HCT116 (cell line): Measurements from ENCODE around the gene SNCA. TPM values are rescaled to one million over a fixed set of nuclear protein-coding genes. Genes with fewer than 3 reads are reported as not detected.

Source experiments
- ATAC-seq: fragments of 200-7000 bp; cut with Tn5 transposase; 2 replicates; pipeline ENCODE4 v1.9.1; 2020; ENCODE audit warnings: mild to moderate bottlenecking, moderate library complexity
- BruUV-seq: library from RNA; stranded (reverse); fragments of 400-500 nt; replicated peaks from 2 replicates; lab custom pipeline; 2021; lab: Mats Ljungman, UMichigan
- CTCF ChIA-PET: fragments of 300-600 bp; sonication (Branson Sonifier 250); formaldehyde crosslinking; loops from one replicate; lab custom pipeline; 2021; ENCODE audit warnings: antibody characterized with exemption; lab: Charles Lee
- POLR2A ChIA-PET: fragments of 300-600, 350-600 bp; sonication (Branson Sonifier 250); formaldehyde crosslinking; loops from one replicate; lab custom pipeline; 2021; ENCODE audit warnings: antibody characterized with exemption; lab: Charles Lee
- RAD21 ChIA-PET, 2 experiments: fragments of 300-600 bp; sonication (Branson Sonifier 250); formaldehyde crosslinking; loops; one replicate each; lab custom pipeline; 2023; ENCODE audit warnings: low total read pairs in 2 of 2; ENCODE audit not compliant: uncharacterized antibody in 2 of 2, unreplicated experiment in 2 of 2, low non-redundant PET in 1 of 2; lab: Charles Lee
- DNase-seq: peaks from one replicate; pipeline ENCODE4 v3.0.0-alpha.2; 2010; ENCODE audit warnings: low read depth, low spot score
- H2AFZ ChIP-seq: fragments of 200-600 bp; shearing (Covaris generic), sonication (generic); 2 replicates; pipeline ENCODE4 v1.6.1; 2017; ENCODE audit warnings: low read depth, mixed run types, mixed read lengths, antibody characterized with exemption, low read length; ENCODE audit not compliant: poor library complexity, severe bottlenecking
- H3K27ac ChIP-seq: 2 replicates; pipeline ENCODE4 v1.5.1; 2012; ENCODE audit warnings: low read depth, low read length
- H3K27me3 ChIP-seq: fragments of 200-600 bp; sonication (generic); 2 replicates; pipeline ENCODE4 v1.6.1; 2016; ENCODE audit warnings: mixed run types, low read length, mixed read lengths; ENCODE audit not compliant: insufficient read depth
- H3K36me3 ChIP-seq, 2 experiments: fragments of 200-500 bp in 1 of 2; fragments of 200-600 bp in 1 of 2; sonication (Bioruptor generic) in 1 of 2; sonication (generic) in 1 of 2; 2 replicates each; pipeline versions ENCODE4 v1.5.1 to v1.6.1; 2014 to 2016; ENCODE audit warnings: low read length in 2 of 2, inconsistent platforms in 1 of 2, mixed read lengths in 1 of 2, mixed run types in 1 of 2; ENCODE audit not compliant: insufficient read depth in 2 of 2, control insufficient read depth in 1 of 2
- H3K4me1 ChIP-seq, 2 experiments: fragments of 200-600 bp in 1 of 2; sonication (generic) in 1 of 2; 2 replicates each; pipeline versions ENCODE4 v1.5.1 to v1.6.1; 2012 to 2017; ENCODE audit warnings: low read length in 2 of 2, inconsistent platforms in 1 of 2, mild to moderate bottlenecking in 1 of 2, mixed read lengths in 1 of 2, mixed run types in 1 of 2, moderate library complexity in 1 of 2; ENCODE audit not compliant: insufficient read depth in 2 of 2, control insufficient read depth in 1 of 2
- H3K4me2 ChIP-seq: fragments of 200-600 bp; sonication (generic); 2 replicates; pipeline ENCODE4 v1.6.1; 2017; ENCODE audit warnings: mixed run types, low read length, mixed read lengths
- H3K4me3 ChIP-seq, 2 experiments: fragments of 200-600 bp in 1 of 2; sonication (generic) in 1 of 2; replicated peaks in 1 of 2; 2 replicates each; pipeline ENCODE4 v1.5.1; 2011 to 2016; ENCODE audit warnings: low read length in 2 of 2, control low read depth in 1 of 2, low read depth in 1 of 2, mild to moderate bottlenecking in 1 of 2, mixed read lengths in 1 of 2, mixed run types in 1 of 2
- H3K79me2 ChIP-seq: fragments of 200-600 bp; sonication (generic); 2 replicates; pipeline ENCODE4 v1.6.1; 2017; ENCODE audit warnings: mild to moderate bottlenecking, mixed run types, low read length, moderate library complexity, mixed read lengths; ENCODE audit not compliant: insufficient read depth
- H3K9ac ChIP-seq: fragments of 200-600 bp; sonication (generic); 2 replicates; pipeline ENCODE4 v1.6.1; 2016; ENCODE audit warnings: low read length, mixed read lengths
- H3K9me2 ChIP-seq: fragments of 200-600 bp; sonication (generic), shearing (Covaris generic); 2 replicates; pipeline ENCODE4 v1.6.1; 2017; ENCODE audit warnings: mixed run types, mild to moderate bottlenecking, moderate library complexity; ENCODE audit not compliant: insufficient read depth
- H3K9me3 ChIP-seq, 2 experiments: fragments of 200-500 bp in 1 of 2; fragments of 200-600 bp in 1 of 2; sonication (Bioruptor generic) in 1 of 2; sonication (generic) in 1 of 2; 2 replicates each; pipeline ENCODE4 v1.6.1; 2014 to 2017; ENCODE audit warnings: low read length in 2 of 2, mixed read lengths in 2 of 2, inconsistent platforms in 1 of 2, low read depth in 1 of 2, mild to moderate bottlenecking in 1 of 2, mixed run types in 1 of 2, moderate library complexity in 1 of 2; ENCODE audit not compliant: control insufficient read depth in 1 of 2, insufficient read depth in 1 of 2
- H4K20me1 ChIP-seq: fragments of 200-600 bp; sonication (generic), shearing (Covaris generic); 2 replicates; pipeline ENCODE4 v1.6.1; 2017; ENCODE audit warnings: mixed run types, mild to moderate bottlenecking, moderate library complexity; ENCODE audit not compliant: insufficient read depth
- CEBPB ChIP-seq: IDR thresholded peaks from 2 replicates; pipeline ENCODE4 v1.6.1; 2012; ENCODE audit warnings: low read depth
- CTCF ChIP-seq, 3 experiments: fragments of 200-600 bp in 1 of 3; sonication (generic) in 1 of 3; IDR thresholded peaks in 2 of 3; conservative IDR thresholded peaks in 1 of 3; 2 replicates each; pipeline ENCODE4 v1.5.1; 2012 to 2017; ENCODE audit warnings: low read depth in 2 of 3, low read length in 2 of 3, antibody characterized with exemption in 1 of 3, borderline replicate concordance in 1 of 3, control low read depth in 1 of 3, mild to moderate bottlenecking in 1 of 3, mixed read lengths in 1 of 3, mixed run types in 1 of 3, moderate library complexity in 1 of 3; ENCODE audit not compliant: insufficient read depth in 1 of 3
- EGR1 ChIP-seq: IDR thresholded peaks from 2 replicates; pipeline ENCODE4 v1.6.1; 2012; ENCODE audit warnings: low read depth
- ELF1 ChIP-seq: IDR thresholded peaks from 2 replicates; pipeline ENCODE4 v1.6.1; 2012; ENCODE audit warnings: low read depth, borderline replicate concordance
- EZH2 ChIP-seq: fragments of 200-600 bp; sonication (generic); IDR thresholded peaks from 2 replicates; pipeline ENCODE4 v1.6.1; 2017; ENCODE audit warnings: antibody characterized with exemption, mixed run types
- EZH2phosphoT487 ChIP-seq: fragments of 200-600 bp; IDR thresholded peaks from 2 replicates; pipeline ENCODE4 v1.6.1; 2018; ENCODE audit warnings: antibody characterized with exemption, borderline replicate concordance
- MAX ChIP-seq: IDR thresholded peaks from 2 replicates; pipeline ENCODE4 v1.6.1; 2012
- POLR2AphosphoS5 ChIP-seq: IDR thresholded peaks from 2 replicates; pipeline ENCODE4 v1.6.1; 2011; ENCODE audit warnings: mild to moderate bottlenecking, low read depth, low read length, moderate library complexity
- SP1 ChIP-seq: IDR thresholded peaks from 2 replicates; pipeline ENCODE4 v1.6.1; 2012; ENCODE audit warnings: low read depth
- TCF7L2 ChIP-seq: IDR thresholded peaks from 2 replicates; pipeline ENCODE4 v1.7.0; 2011; ENCODE audit warnings: borderline replicate concordance, inconsistent platforms; ENCODE audit not compliant: insufficient read depth, insufficient read length; ENCODE audit errors: extremely low read depth
- YY1 ChIP-seq: IDR thresholded peaks from 2 replicates; pipeline ENCODE4 v1.6.1; 2011; ENCODE audit warnings: low read length, low read depth, moderate library complexity, mild to moderate bottlenecking; ENCODE audit not compliant: insufficient replicate concordance; ENCODE audit errors: extremely low read depth
- ZFX ChIP-seq: fragments of 450-650 bp; IDR thresholded peaks from 2 replicates; pipeline ENCODE4 v1.6.1; 2017
- ZNF274 ChIP-seq: fragments of 200-500 bp; sonication (Bioruptor generic); IDR thresholded peaks from 2 replicates; pipeline ENCODE4 v1.6.1; 2014; ENCODE audit warnings: mild to moderate bottlenecking, low read depth, low read length, inconsistent platforms
- intact Hi-C: fragments of 100-400 bp; cut with micrococcal nuclease; formaldehyde crosslinking; loops from 2 replicates; pipeline ENCODE4 v1.10.0; 2022
- total RNA-seq: library from RNA; stranded (reverse); gene quantifications from one replicate; pipeline ENCODE4 v1.2.1, GENCODE V29; 2021; ENCODE audit not compliant: unreplicated experiment
- TF ChIP-seq, protein P1 (sequence below): IDR thresholded peaks from 2 replicates; pipeline ENCODE4 v1.6.1; 2012
- TF ChIP-seq, protein P2 (sequence below): IDR thresholded peaks from 2 replicates; pipeline ENCODE4 v1.6.1; 2011; ENCODE audit warnings: mild to moderate bottlenecking, low read length, moderate library complexity; ENCODE audit not compliant: insufficient replicate concordance; ENCODE audit errors: extremely low read depth
- TF ChIP-seq, protein P3 (sequence below): IDR thresholded peaks from 2 replicates; pipeline ENCODE4 v1.6.1; 2012; ENCODE audit warnings: low read depth

The SNCA gene
- total RNA-seq, 1 experiment from 2014 or later: 1.0 TPM

DNA sequence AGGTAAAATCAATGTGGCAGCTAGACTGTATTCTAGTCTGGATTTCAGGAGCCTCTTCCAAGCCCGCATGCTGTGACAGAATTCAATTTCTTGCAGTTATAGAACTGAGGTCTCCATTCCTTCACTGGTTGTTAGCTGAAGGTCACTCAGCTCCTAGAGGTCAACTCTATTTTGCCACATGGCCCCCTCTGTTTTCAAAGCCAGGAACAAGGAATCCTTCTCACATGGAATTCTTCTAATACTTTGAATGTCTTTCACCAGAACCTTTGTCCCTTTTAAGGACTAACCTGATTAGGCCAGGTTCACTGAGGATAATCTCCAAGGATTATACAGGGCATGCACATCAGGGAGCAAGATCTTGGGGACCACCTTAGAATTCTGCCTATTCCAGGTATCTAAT lies 34.2 kb upstream of the SNCA start:
- no peaks in the 10 kb centered on the region for H4K20me1 ChIP-seq
- ATAC-seq: no peak
- RAD21 ChIA-PET: no interaction called here
- no peak overlapping the region for H3K9ac ChIP-seq
- no peak overlapping the region for H3K4me2 ChIP-seq
- DNase-seq: no peak
- CTCF ChIA-PET: interaction anchor here (1.0 kb wide), 1 partner anchor 230 kb away, joined by 3 read pairs; no protein-coding TSS in a partner anchor
- no peaks in the 10 kb centered on the region for H3K27me3 ChIP-seq
- H3K4me1 ChIP-seq: no peaks in the 10 kb centered on the region
- POLR2A ChIA-PET: no interaction called here
- no peaks in the 10 kb centered on the region for H3K79me2 ChIP-seq
- TF ChIP-seq EZH2phosphoT487 (no peak), CTCF (IDR thresholded peaks at IDR 0.05 in 2 of 3, conservative IDR thresholded peaks at IDR 0.05 in 1 of 3; ENCODE audit: borderline replicate concordance in 1 of 3, insufficient read depth in 1 of 3, low read depth in 2 of 3, low read length in 2 of 3) (no peak), EZH2 (no peak), ELF1 (no peak), ZNF274 (no peak), MAX (no peak), EGR1 (no peak), YY1 (no peak), SP1 (no peak), ZFX (no peak), POLR2AphosphoS5 (no peak), CEBPB (no peak), TCF7L2 (no peak)
- TF ChIP-seq, protein P1, sequence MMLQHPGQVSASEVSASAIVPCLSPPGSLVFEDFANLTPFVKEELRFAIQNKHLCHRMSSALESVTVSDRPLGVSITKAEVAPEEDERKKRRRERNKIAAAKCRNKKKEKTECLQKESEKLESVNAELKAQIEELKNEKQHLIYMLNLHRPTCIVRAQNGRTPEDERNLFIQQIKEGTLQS: no peak
- TF ChIP-seq, protein P2, sequence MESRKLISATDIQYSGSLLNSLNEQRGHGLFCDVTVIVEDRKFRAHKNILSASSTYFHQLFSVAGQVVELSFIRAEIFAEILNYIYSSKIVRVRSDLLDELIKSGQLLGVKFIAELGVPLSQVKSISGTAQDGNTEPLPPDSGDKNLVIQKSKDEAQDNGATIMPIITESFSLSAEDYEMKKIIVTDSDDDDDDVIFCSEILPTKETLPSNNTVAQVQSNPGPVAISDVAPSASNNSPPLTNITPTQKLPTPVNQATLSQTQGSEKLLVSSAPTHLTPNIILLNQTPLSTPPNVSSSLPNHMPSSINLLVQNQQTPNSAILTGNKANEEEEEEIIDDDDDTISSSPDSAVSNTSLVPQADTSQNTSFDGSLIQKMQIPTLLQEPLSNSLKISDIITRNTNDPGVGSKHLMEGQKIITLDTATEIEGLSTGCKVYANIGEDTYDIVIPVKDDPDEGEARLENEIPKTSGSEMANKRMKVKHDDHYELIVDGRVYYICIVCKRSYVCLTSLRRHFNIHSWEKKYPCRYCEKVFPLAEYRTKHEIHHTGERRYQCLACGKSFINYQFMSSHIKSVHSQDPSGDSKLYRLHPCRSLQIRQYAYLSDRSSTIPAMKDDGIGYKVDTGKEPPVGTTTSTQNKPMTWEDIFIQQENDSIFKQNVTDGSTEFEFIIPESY: no peak
- TF ChIP-seq, protein P3, sequence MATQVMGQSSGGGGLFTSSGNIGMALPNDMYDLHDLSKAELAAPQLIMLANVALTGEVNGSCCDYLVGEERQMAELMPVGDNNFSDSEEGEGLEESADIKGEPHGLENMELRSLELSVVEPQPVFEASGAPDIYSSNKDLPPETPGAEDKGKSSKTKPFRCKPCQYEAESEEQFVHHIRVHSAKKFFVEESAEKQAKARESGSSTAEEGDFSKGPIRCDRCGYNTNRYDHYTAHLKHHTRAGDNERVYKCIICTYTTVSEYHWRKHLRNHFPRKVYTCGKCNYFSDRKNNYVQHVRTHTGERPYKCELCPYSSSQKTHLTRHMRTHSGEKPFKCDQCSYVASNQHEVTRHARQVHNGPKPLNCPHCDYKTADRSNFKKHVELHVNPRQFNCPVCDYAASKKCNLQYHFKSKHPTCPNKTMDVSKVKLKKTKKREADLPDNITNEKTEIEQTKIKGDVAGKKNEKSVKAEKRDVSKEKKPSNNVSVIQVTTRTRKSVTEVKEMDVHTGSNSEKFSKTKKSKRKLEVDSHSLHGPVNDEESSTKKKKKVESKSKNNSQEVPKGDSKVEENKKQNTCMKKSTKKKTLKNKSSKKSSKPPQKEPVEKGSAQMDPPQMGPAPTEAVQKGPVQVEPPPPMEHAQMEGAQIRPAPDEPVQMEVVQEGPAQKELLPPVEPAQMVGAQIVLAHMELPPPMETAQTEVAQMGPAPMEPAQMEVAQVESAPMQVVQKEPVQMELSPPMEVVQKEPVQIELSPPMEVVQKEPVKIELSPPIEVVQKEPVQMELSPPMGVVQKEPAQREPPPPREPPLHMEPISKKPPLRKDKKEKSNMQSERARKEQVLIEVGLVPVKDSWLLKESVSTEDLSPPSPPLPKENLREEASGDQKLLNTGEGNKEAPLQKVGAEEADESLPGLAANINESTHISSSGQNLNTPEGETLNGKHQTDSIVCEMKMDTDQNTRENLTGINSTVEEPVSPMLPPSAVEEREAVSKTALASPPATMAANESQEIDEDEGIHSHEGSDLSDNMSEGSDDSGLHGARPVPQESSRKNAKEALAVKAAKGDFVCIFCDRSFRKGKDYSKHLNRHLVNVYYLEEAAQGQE: no peak
- no peak overlapping the region for H2AFZ ChIP-seq
- intact Hi-C loops: no loop called here
- H3K27ac ChIP-seq: no peak overlapping the region
- H3K36me3 ChIP-seq: no peaks in the 10 kb centered on the region
- H3K9me3 ChIP-seq: no peaks in the 10 kb centered on the region
- no peaks in the 10 kb centered on the region for H3K9me2 ChIP-seq
- no TSS peak for BruUV-seq
- H3K4me3 ChIP-seq: no peak overlapping the region
